ENCODE results near the gene ULBP1.

- TF ChIP-seq CTCF (optimal IDR thresholded peaks at IDR 0.05 in 1 of 3, IDR thresholded peaks at IDR 0.05 in 1 of 3, conservative IDR thresholded peaks at IDR 0.05 in 1 of 3; ENCODE audit: extremely low read depth in 1 of 3, insufficient read depth in 2 of 3, low read length in 3 of 3) = no peak
- no peak for TF ChIP-seq EZH2 (IDR thresholded peaks at IDR 0.05; ENCODE audit: low read length)
These were observed 23.9 kb downstream of the ULBP1 start for GRCh38 chr6:149987602-149988107.
